Stimulated activated CD8-positive, alpha-beta memory T cell treated with anti-CD3 and anti-CD28 coated beads, Interleukin-4, amount 100 ng/mL, for 48 hours (primary cell): ENCODE results near the gene MRPS7.

ENCODE experiments used
- DNase-seq: peaks from one replicate; pipeline ENCODE4 v3.0.0-alpha.2; 2020

Gene MRPS7

GRCh38 chr17:75261336-75262111, at the start of gene MRPS7, which contains the start of gene GGA3:
Gene MRPS7 (plus strand): TSS chr17:75261879. CDS start chr17:75261901, 22 bp downstream.
Gene GGA3 (minus strand): TSS chr17:75261606. CDS start chr17:75261587, 19 bp downstream.
- DNase-seq, result peak; percentile 97

GRCh38 chr17:75218131-75218530, 43.5 kb upstream of the MRPS7 start:
- DNase-seq, result no peak

DNA sequence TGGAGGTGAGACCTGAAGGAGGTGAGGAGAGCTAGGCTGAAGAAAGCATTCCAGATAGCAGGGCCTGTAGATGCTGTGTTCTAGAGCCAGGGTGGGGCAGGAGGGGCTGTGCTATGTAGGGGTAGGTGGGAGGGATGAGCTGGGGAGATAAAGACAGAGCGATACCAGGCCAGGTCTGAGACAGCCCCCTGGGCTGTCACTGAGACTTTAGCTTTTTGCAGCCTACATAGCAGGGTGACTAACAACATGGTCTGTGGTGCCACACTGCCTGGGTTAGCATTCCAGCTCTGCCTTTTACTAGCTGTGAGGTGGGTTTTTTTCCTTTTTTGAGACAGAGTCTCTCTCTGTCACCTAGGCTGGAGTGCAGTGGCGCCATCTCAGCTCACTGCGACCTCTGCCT, 41.9 kb upstream of the MRPS7 start:
- no peak for DNase-seq

GRCh38 chr17:75225016-75225415, 36.7 kb upstream of the MRPS7 start:
- DNase-seq, result no peak

DNA sequence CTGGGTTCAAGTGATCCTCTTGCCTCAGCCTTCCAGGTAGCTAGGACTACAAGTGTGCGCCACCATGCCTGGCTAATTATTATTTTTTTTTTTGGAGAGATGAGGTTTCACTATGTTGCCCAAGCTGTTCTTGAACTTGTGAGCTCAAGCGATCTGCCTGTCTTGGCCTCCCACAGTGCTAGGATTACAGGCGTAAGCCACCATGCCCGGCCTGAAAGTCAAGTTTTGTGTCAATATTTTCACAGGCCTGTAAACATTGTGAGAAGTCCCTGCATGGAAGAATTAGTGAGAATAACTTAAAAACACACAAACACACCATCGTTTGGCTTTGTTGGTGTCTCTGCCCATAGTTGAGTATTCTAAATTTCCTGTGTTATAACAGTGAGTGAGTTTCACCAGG, 34.0 kb upstream of the MRPS7 start:
- no peak for DNase-seq

DNA sequence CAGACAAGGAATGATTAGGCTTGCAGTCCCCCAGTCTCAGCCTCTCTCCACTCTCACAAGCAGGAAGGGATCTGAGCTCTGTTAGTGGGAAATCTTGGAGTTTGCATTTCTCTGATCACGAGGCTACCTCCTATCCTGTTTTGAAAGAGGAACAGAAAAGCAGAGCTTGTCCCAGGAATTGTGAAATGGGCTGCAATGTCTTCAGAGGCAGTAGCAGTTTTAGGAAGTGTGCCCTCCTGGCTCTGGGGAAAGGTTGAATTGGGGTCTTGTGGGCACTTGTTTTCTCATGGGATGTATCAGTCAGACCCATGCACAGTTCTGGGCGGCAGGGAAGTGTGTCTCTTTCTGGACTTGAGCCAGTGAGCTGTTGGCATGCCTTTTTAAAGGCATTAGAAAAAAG, 33.4 kb upstream of the MRPS7 start:
- no peak for DNase-seq

GRCh38 chr17:75228847-75229246, 32.8 kb upstream of the MRPS7 start:
- DNase-seq, result no peak

DNA sequence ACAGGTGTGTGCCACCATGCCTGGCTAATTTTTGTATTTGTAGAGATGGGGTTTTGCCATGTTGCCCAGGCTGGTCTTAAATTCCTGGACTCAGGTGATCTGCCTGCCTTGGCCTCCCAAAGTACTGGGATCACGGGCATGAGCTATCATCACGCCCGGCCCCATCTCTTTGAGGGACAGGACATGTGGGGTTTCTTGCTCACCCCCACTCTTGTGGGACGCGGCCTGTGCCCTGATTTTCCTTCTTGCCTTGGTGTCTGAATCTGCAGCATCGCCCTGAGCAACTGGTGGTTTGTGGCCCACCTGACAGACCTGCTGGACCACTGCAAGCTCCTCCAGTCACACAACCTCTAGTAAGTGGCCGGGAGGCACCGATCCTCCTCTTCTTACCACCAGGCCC, 30.6 kb upstream of the MRPS7 start:
- no peak for DNase-seq

DNA sequence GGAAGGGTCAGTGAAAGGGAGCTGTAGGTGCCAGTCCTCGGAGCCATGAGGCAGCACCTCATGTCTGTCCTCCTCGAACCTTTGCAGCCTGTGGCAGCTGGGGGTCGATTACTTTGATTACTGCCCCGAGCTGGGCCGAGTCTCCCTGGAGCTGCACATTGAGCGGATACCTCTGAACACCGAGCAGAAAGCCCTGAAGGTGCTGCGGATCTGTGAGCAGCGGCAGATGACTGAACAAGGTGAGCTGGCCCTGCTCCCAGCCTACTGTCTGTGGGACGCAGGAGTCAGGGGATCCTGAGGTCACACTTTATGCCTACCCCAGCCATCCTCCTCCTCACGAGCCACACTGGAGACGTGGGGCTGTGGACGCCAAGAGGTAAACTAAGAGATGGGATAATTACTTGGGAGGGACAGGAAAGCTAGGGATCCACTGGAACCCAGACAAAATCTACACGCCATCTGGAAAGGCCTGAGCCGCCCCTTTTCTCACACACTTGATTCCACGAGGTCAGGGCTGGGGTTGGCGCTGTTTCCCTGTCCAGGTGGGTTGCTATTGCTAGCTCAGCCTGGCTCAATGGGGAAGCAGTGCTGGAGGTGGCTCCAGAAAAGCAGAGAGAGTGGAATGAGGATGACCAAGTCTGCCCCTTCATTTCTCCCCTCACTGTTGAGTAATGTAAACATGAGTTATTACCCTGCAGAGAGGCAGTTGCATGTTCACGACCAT, 29.8 kb upstream of the MRPS7 start:
- DNase-seq, result no peak

DNA sequence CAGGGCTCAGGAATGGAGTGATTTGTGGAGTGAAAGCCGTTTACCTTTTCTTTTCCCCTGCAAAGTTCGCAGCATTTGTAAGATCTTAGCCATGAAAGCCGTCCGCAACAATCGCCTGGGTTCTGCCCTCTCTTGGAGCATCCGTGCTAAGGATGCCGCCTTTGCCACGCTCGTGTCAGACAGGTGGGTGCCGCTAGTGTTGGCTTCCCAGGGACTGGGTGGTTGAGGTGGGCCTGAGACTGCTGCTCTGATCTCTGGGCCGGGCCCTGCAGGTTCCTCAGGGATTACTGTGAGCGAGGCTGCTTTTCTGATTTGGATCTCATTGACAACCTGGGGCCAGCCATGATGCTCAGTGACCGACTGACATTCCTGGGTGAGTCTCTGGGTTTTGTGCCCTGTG, 28.9 kb upstream of the MRPS7 start:
- DNase-seq, result no peak

DNA sequence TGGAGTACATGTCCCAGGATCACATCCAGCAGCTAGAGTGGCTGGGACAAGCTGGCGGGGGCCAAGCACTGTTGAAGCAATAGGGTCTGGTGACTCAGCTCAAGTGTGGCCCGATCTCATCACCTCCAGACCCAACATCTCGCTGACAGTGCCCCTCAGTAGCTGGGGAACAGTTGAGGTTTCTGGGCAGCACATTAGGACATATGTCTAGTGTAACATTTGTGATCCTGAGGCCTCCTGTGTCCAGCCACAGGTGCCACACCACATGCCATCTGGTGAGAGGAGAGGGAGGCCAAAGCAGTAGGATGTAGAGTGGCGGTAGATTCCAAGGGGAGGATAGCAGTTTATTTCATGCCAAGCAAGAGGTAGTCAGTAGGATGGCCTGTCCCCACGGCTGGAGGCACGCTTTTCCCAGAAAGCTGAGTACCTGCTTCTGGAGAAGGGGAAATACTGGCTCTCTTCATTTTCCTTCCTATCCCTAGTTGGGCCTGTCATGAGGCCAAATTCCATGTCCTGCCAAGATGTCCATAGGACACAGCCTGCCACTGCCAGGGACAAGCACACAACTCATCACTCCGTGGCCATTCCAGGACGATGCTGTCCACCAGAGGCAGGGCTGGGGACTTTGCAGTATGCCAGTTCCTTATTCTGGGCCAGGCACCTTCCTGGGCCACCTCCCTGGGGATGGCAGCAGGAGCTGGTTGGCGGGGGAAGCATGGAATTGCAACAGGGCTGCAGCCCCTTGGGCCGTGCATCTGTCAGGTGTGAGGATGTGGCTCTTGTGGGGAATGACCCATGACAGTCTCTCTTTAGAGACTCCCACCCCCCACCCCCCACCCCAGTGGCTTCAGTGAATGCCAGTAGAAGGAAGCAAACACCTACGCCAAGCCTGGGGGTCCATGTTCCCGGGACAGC, 24.3 kb upstream of the MRPS7 start:
- no peak for DNase-seq

DNA sequence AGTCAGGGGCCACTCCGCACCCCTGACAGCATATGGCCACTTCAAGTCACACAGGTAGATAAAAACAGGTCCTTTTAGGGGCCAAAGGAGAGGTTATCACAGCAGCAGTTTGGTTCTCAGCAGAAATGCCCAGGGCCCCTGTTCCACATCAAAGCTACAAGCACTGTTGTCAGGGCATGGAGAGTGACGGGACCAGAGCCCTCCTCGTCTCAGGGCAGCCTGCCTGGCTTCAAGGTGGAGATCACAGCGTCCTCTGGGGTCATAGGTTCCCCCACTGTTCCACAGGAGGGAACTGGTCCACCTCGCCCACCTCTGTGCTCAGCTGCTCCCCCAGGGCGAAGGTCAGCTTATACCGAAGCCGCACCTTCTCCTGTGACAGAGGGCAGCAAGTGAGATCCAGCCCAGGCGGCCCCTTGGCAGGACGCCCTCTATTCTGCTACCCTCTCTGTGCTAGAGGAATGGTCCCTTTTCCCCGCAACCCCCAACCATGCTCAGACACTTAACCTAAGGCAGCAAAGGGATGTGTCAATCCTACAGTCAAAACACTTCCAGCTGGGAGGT, 23.6 kb upstream of the MRPS7 start:
- DNase-seq, result no peak

- DNase-seq, result peak; percentile 71
These were observed 22.9 kb upstream of the MRPS7 start for GRCh38 chr17:75238684-75239191.

DNA sequence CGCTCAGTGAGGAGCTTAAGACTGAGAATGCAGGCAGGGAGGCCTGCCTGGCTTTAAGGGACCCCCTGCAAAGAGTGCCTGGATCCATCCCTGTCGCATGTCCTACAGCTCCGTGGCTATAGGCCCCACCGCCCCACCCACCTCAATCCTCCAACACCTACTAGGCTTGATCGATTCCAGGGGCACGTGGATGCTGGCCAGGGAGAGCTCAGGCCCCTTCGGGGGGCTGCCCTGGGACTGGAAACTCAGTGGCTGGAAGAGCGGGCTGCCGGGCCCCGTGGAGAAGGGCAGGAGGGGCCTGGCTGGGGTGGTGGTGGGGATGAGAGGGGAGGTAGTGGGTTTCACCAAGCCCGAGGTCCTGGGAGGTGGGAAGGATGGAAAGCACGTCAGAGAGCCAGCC, 22.5 kb upstream of the MRPS7 start:
- no peak for DNase-seq

GRCh38 chr17:75239778-75240393, 21.8 kb upstream of the MRPS7 start:
- DNase-seq, result no peak

GRCh38 chr17:75240394-75241142, 21.1 kb upstream of the MRPS7 start:
- DNase-seq, result peak; percentile 73

GRCh38 chr17:75241143-75241430, 20.6 kb upstream of the MRPS7 start:
- DNase-seq, result no peak

DNA sequence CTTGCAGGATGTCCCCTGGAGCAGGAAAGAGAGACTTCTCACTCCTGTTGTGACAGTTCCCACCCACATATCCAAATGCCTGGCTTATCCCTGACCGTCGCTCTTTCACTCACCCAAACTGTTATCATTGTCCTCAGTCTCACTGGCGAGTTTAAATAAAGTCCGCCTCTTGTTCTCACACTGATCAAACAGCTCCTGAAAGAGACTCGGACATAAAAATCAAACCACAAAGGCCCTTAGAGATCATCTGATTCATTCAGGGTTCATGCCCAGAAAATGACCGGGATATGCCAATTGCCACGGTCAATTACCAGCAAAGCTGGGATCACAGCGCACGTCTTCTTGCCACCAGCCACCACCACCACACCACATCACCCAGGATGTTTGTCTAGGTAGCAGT, 20.2 kb upstream of the MRPS7 start:
- DNase-seq, result no peak

- no peak for DNase-seq
These were observed 19.7 kb upstream of the MRPS7 start for GRCh38 chr17:75241996-75242460.

DNA sequence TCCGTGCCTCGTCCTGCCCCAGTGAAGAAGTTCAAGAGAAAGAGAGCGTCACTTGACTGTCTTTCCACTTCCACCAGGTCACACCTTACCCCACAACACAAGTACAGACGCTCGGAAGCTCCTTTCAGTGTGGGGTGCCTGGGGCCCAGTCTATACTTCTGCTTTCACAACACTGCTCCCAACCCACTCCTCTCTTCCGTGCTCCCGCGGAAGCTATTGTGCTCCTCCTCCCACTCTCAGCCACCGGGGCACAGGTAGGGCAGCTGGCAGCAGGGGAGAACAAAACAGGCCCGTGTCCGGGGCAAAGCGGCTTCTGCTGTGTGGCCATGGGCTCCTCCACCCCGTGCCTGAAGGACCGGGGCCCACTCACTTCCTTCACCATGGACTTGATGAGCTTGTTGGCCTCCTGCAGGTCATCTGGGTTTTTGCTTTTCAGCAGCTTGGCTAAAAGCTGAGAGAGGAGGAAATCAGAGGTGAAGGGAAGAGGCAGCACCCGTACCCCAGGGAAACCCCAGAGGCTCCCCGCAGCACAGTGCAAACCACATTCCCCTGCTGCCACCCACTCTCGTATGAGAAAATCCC, 19.1 kb upstream of the MRPS7 start:
- DNase-seq, result no peak
